Caco-2 (cell line): ENCODE results near the gene CDKN2B-AS1. TPM values are rescaled to one million over a fixed set of nuclear protein-coding genes. Genes with fewer than 3 reads are reported as not detected.

Experiments
- BruUV-seq: library from RNA; stranded (reverse); fragments of 400-500 nt; replicated peaks from 2 replicates; lab custom pipeline; 2021; lab: Mats Ljungman, UMichigan
- CTCF ChIA-PET: fragments of 300-600 bp; sonication (Branson Sonifier 250); formaldehyde crosslinking; loops from one replicate; lab custom pipeline; 2022; ENCODE audit warnings: antibody characterized with exemption; lab: Charles Lee
- POLR2A ChIA-PET: fragments of 300-600 bp; sonication (Branson Sonifier 250); formaldehyde crosslinking; loops from one replicate; lab custom pipeline; 2022; ENCODE audit warnings: antibody characterized with exemption; lab: Charles Lee
- DNase-seq, 2 experiments: peaks; one replicate each; pipeline versions ENCODE4 v3.0.0 to v3.0.0-alpha.2; 2020 to 2022
- H3K27me3 ChIP-seq: replicated peaks from 2 replicates; pipeline ENCODE4 v1.6.0; 2011; ENCODE audit warnings: low read length; ENCODE audit not compliant: control insufficient read depth, insufficient read depth
- H3K36me3 ChIP-seq: 2 replicates; pipeline ENCODE4 v1.5.1; 2011; ENCODE audit warnings: low read length; ENCODE audit not compliant: control insufficient read depth, insufficient read depth
- H3K4me1 ChIP-seq: fragments of 250-450 bp; sonication (Bioruptor Pico); 2 replicates; pipeline ENCODE4 v1.5.1; 2020; ENCODE audit warnings: mild to moderate bottlenecking
- H3K4me3 ChIP-seq: 2 replicates; pipeline ENCODE4 v1.5.1; 2011; ENCODE audit warnings: low read depth, mild to moderate bottlenecking, control low read depth, low read length
- H3K9me3 ChIP-seq: fragments of 250-450 bp; sonication (Bioruptor Pico); 2 replicates; pipeline ENCODE4 v1.5.1; 2020; ENCODE audit warnings: mild to moderate bottlenecking, moderate library complexity
- H3K27ac Mint-ChIP-seq: one replicate; pipeline ENCODE4 v1.8.0; 2022; ENCODE audit warnings: mixed read lengths; ENCODE audit not compliant: unreplicated experiment
- H3K27me3 Mint-ChIP-seq: one replicate; pipeline ENCODE4 v1.8.0; 2022; ENCODE audit warnings: mixed read lengths; ENCODE audit not compliant: insufficient read depth, unreplicated experiment
- H3K36me3 Mint-ChIP-seq: one replicate; pipeline ENCODE4 v1.8.0; 2022; ENCODE audit warnings: mild to moderate bottlenecking, mixed read lengths; ENCODE audit not compliant: insufficient read depth, unreplicated experiment
- H3K4me1 Mint-ChIP-seq: one replicate; pipeline ENCODE4 v1.8.0; 2022; ENCODE audit warnings: low read depth, mixed read lengths; ENCODE audit not compliant: unreplicated experiment
- H3K4me3 Mint-ChIP-seq: one replicate; pipeline ENCODE4 v1.8.0; 2022; ENCODE audit warnings: mild to moderate bottlenecking, moderate library complexity, mixed read lengths; ENCODE audit not compliant: unreplicated experiment
- H3K9me3 Mint-ChIP-seq: one replicate; pipeline ENCODE4 v1.8.0; 2022; ENCODE audit warnings: mixed read lengths; ENCODE audit not compliant: unreplicated experiment
- CTCF ChIP-seq, 2 experiments: fragments of 200-600 bp in 1 of 2; IDR thresholded peaks; 1 replicate in 1 of 2; 2 replicates in 1 of 2; pipeline versions ENCODE4 v1.5.1 to v1.8.0; 2011 to 2022; ENCODE audit warnings: antibody characterized with exemption in 1 of 2, control low read depth in 1 of 2, inconsistent platforms in 1 of 2, low read depth in 1 of 2, low read length in 1 of 2, mild to moderate bottlenecking in 1 of 2, moderate library complexity in 1 of 2; ENCODE audit not compliant: insufficient read depth in 1 of 2, severe bottlenecking in 1 of 2, unreplicated experiment in 1 of 2
- intact Hi-C: fragments of 100-400 bp; cut with micrococcal nuclease; formaldehyde crosslinking; loops from one replicate; pipeline ENCODE4 v1.10.0; 2022; ENCODE audit not compliant: unreplicated experiment
- total RNA-seq: library from RNA; stranded (reverse); gene quantifications from 2 replicates; pipeline ENCODE4 v1.2.3, GENCODE V29; 2022

CDKN2B-AS1 gene
- total RNA-seq, 1 experiment from 2014 or later = 1.2 TPM

GRCh38 chr9:22158271-22158670 lies 163.7 kb downstream of the CDKN2B-AS1 start:
- no peaks in the 10 kb centered on the region for H3K27me3 Mint-ChIP-seq
- H3K36me3 ChIP-seq = no peaks in the 10 kb centered on the region
- H3K27ac Mint-ChIP-seq = no peak overlapping the region
- no peaks in the 10 kb centered on the region for H3K9me3 ChIP-seq
- no peak overlapping the region for H3K4me3 ChIP-seq
- H3K4me3 Mint-ChIP-seq = no peak overlapping the region
- H3K36me3 Mint-ChIP-seq = no peaks in the 10 kb centered on the region
- no peak for DNase-seq
- CTCF ChIA-PET = no interaction called here
- POLR2A ChIA-PET = no interaction called here
- no peak for TF ChIP-seq CTCF (IDR thresholded peaks at IDR 0.05; ENCODE audit: insufficient read depth in 1 of 2, low read depth in 1 of 2, low read length in 1 of 2, severe bottlenecking in 1 of 2, unreplicated experiment in 1 of 2)
- BruUV-seq = no TSS peak
- H3K9me3 Mint-ChIP-seq = no peaks in the 10 kb centered on the region
- H3K4me1 ChIP-seq = peaks cover 5% of the 10 kb centered on the region; the same call in 1 of the 2 replicates
- intact Hi-C loops = no loop called here
- H3K4me1 Mint-ChIP-seq = no peaks in the 10 kb centered on the region
- H3K27me3 ChIP-seq = no peaks in the 10 kb centered on the region

GRCh38 chr9:22158927-22159346 lies 164.3 kb downstream of the CDKN2B-AS1 start:
- H3K27me3 Mint-ChIP-seq = no peaks in the 10 kb centered on the region
- TF ChIP-seq CTCF (IDR thresholded peaks at IDR 0.05; ENCODE audit: insufficient read depth in 1 of 2, low read depth in 1 of 2, low read length in 1 of 2, severe bottlenecking in 1 of 2, unreplicated experiment in 1 of 2) = no peak
- CTCF ChIA-PET = no interaction called here
- H3K9me3 Mint-ChIP-seq = no peaks in the 10 kb centered on the region
- no peaks in the 10 kb centered on the region for H3K36me3 Mint-ChIP-seq
- H3K9me3 ChIP-seq = no peaks in the 10 kb centered on the region
- no peak for DNase-seq
- peaks cover 4% of the 10 kb centered on the region; the same call in 1 of the 2 replicates for H3K4me1 ChIP-seq
- no peaks in the 10 kb centered on the region for H3K27me3 ChIP-seq
- H3K4me1 Mint-ChIP-seq = no peaks in the 10 kb centered on the region
- POLR2A ChIA-PET = no interaction called here
- H3K36me3 ChIP-seq = no peaks in the 10 kb centered on the region
- intact Hi-C loops = no loop called here
- no peak overlapping the region for H3K27ac Mint-ChIP-seq
- no peak overlapping the region for H3K4me3 ChIP-seq
- no peak overlapping the region for H3K4me3 Mint-ChIP-seq
- no TSS peak for BruUV-seq

GRCh38 chr9:22159586-22159985 lies 165.0 kb downstream of the CDKN2B-AS1 start:
- H3K27me3 Mint-ChIP-seq = no peaks in the 10 kb centered on the region
- CTCF ChIA-PET = no interaction called here
- Histone ChIP-seq H3K9me3 (no peaks in the 10 kb centered on the region), H3K36me3 (no peaks in the 10 kb centered on the region), H3K27me3 (no peaks in the 10 kb centered on the region), H3K4me1 (peaks cover 4% of the 10 kb centered on the region; the same call in 1 of the 2 replicates), H3K4me3 (no peak overlapping the region)
- intact Hi-C loops = no loop called here
- H3K4me1 Mint-ChIP-seq = no peaks in the 10 kb centered on the region
- TF ChIP-seq CTCF (IDR thresholded peaks at IDR 0.05; ENCODE audit: insufficient read depth in 1 of 2, low read depth in 1 of 2, low read length in 1 of 2, severe bottlenecking in 1 of 2, unreplicated experiment in 1 of 2) = no peak
- no peak for DNase-seq
- POLR2A ChIA-PET = no interaction called here
- H3K9me3 Mint-ChIP-seq = no peaks in the 10 kb centered on the region
- H3K27ac Mint-ChIP-seq = no peak overlapping the region
- BruUV-seq = no TSS peak
- no peak overlapping the region for H3K4me3 Mint-ChIP-seq
- H3K36me3 Mint-ChIP-seq = no peaks in the 10 kb centered on the region
